HG03097 (cell line): ENCODE measurements around the gene CRTC3.

Source experiments
- ATAC-seq: cut with Tn5 transposase; IDR thresholded peaks from one replicate; pipeline ENCODE4 v1.9.1; 2021; ENCODE audit not compliant: unreplicated experiment, low FRiP score

The CRTC3 gene

DNA sequence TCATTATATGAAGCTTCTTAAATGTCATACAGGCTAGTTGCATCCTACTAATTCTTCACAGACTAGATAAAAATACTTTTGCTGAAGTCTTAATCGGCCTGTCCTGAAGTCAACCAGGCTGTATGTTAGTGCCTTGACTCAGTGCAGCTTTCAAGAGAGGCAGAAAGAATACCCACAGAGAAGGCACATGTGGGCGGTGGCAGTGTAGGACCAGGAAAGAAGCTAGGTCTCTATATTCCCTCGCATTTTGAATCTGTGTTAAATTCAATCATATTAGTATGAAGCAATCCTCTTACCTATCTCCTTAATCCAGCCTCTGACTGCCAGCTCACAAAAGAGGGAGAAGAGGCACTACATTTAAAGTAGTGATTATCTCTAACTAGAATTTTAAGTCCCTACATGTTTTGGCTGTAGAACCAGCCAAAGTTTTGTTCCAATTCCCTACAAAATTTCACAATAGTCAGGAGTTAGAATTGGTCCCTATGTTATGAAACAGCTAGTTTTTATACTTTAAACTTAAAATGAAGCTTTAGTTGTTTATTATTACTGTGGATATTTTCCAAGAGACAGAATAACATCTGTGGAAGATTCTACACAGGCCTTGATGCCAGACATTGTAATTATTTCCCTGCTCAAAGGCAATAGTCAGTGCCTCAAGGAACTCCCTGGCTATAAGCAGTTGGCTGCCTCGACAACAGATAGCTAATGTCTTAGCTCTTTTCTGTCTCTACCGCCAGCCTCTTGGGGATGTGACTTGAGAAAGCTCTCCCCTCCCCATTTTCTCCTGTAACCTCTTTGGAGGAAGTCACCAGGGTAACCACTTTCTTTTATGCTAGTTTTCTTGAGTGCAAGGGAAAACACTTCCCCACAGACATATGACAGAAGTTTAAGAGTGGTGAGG lies 31.9 kb downstream of the CRTC3 start:
- no peak for ATAC-seq

- no peak for ATAC-seq
Measured at GRCh38 chr15:90562669-90563068, 32.9 kb downstream of the CRTC3 start.

DNA sequence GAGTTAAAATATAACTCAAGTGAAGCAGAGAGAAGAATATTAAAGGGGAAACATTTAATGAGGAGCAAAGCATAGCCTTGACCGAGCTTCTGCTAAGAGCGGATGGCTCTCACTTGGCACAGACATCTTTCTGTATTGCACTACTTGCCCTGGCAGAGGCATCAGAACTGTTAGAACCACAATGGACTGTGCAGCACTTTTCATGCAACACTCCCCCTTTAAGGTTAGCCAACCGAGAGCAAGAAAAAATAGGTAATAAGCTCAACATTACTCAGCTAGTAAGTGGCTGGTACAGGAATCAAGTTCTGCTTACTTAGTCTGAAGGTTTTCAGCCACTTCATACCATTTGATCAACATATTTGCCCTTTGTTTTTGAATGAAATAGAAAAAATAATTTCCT lies 33.7 kb downstream of the CRTC3 start:
- ATAC-seq = no peak

DNA sequence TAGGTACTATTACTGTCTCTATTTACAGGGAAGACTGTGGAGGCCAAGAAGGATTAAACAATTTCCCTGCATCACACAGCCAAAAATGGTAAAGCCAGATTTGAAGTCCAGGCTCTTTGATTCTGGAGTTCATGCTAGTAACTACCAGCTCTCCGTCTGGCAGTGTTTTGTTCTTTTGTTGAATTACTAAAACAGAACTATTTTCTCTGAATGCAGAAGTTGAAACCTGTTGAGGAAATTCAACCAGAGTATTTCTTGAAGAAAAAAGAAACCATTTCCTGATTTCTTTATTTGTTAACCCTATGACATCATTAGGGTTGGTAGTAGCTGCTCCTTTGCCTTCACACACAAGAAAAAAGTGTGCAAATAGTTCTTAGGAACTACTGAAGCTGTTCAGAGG lies 34.3 kb downstream of the CRTC3 start:
- no peak for ATAC-seq

DNA sequence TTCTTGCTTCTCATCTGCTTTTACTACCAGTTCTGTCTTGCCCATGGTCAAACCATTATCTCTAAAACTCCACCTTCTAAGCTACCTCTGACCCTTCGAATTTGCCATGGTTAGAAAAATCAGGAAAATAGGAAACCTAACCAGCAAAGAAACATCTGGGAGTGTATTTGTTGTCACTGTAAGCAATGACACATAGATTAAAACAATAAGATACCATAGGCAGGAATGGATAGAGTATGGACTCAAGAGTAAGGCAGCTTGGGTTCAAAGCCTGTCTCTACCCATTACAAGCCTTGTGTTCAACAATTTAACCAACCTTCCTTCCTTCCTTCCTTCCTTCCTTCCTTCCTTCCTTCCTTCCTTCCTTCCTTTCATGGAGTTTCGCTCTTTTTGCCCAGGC lies 34.9 kb downstream of the CRTC3 start:
- ATAC-seq = no peak

- no peak for ATAC-seq
Measured at GRCh38 chr15:90565866-90566265, 36.1 kb downstream of the CRTC3 start.

DNA sequence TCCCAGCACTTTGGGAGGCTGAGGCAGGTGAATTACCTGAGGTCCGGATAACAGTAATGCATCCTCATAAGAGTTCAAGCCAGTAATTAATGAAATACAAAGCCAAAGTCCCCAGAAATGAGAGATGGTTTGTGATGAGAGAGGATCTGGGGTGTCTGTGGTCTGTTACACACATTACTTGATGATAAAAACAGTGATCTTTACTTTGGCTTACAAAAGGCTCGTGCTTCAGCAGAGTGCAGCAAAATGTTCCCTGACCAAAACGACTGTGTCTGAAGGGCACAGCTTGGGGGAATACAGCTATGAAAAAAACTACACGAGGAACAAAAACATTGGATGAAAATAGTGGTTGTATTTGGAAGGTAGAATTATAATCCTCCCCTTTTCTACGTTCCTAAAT lies 40.9 kb downstream of the CRTC3 start:
- no peak for ATAC-seq

DNA sequence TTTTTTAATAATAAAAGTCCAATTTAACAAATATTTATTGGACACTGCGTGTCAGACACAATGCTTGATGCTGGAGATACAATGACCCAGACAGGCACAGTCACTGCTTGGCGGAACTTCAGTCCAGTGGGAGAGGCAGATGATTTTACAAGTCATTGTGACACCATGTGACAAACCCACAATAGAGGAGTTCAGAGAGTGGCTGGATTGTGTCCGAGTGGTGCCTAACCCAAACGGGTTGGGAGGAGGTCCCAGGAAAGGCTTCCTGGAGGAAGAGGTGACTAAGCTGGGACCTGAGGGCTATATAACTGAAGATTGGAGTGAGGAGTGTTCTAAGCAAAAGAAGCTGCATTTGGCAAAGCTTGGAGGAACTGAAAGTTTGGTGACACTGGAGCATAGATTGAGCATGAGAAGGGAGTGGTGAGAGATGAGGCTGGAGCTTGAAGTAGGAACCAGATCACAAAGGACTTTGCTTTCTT lies 41.4 kb downstream of the CRTC3 start:
- ATAC-seq = no peak

DNA sequence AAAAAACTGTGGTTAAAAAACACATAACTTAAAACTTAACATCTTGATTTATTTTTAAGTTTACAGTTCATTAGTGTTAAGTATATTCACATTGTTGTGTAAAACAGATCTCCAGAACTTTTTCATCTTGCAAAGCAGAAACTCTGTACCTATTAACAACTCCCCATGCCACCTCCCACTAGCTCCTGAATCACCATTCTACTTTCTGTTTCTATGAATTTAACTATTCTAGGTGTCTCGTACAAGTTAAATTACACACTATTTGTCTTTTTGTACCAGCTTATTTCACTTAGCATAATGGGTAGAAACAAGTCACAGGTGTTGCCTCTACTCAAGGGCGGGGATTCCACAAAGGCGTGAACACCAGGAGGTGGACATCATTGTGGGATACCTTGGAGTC lies 43.2 kb downstream of the CRTC3 start:
- ATAC-seq = no peak

DNA sequence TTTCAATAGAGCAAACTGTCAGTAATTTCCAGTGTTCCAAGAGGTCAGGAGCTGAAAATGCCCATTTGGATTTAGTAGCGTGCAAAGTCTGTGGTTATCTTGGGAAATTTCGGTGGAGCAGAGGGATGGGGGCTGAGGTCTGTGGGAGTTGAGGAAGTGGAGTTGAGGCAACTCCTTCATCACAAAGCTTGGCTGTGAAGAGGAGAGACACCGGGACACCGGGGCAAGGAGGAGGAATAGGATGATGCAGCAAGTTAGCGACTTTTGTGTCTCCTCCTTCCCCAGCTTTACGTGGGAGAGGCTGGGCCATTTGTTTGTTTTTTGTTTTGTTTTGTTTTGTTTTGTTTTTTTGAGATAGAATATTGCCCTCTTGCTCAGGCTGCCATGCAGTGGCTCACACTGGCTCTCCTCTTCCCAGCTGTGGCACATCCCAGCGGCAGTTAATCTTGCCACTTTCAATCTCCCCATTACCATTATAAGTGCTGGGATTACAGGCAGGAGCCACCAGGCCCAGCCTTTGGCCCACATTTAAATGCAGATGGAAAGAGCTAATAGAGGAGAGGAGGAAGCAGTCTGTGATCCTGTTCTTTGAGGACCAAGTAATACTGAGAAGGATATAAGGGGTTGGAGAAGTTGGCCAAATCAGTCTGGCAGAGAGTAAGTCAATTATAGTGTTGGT lies 47.1 kb downstream of the CRTC3 start:
- ATAC-seq = no peak

DNA sequence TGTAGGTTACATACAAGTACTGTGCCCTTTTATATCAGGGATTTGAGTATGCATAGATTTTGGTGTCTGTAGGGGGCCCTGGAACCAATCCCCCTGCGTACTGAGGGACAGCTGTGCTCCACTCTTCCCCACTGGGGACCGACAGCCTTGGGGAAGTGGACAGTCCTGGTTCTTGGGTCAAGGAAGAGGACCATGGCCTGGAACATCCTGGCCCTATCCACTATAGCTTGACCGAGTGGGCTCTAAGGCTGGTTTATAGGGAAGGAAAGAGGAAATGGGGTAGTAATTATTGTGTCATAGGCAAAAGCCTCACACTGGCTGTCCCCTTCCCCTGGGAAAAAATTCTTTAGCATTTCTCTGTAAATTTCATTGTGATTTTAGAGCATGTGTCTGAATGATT lies 49.5 kb downstream of the CRTC3 start:
- no peak for ATAC-seq

- no peak for ATAC-seq
Measured at GRCh38 chr15:90580099-90580498, 50.4 kb downstream of the CRTC3 start.

DNA sequence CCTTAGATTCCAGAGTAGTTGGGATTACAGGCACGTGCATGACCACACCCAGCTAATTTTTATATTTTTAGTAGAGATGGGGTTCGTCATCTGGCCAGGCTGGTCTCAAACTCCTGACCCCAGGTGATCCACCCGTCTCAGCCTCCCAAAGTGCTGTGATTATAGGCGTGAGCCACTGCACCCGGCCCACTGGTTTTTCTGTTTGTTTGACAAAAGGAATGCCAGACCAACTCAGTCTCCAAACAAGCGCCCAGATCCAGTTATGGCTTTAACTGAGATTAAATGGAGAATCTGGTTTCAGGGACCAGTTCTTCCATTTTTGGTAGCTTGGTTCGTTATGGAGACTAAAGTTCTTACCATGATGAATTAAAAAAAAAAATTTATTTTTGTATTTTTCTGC lies 50.8 kb downstream of the CRTC3 start:
- ATAC-seq = no peak

GRCh38 chr15:90580946-90581345 lies 51.2 kb downstream of the CRTC3 start:
- ATAC-seq = no peak

DNA sequence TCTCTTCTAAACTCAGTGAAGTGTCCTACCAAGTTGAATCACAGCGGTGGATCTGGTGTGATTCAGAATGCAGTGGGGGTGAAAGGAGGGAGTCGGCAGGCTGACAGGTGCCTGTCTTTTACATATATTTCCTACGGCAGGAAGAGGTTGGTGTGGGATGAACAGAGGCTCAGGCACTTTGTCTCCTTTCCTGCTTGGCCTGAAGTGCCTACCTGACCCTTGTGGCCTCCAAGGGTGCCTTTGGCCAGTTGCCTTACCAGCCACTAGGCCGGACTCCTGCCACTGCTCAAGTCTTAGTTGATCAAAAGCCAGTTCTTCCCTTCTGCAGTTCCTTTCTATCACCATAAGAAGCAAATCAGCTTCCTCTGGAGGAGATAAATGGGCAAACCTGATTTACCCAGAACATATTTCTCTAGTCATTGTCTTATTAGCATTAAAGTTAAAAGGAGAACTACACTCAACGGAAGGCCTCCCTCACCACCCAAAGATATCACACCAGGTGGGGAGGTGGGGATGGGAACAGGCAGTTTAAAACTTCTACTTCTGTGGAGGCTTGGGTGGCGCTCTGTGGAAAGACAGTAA lies 52.1 kb downstream of the CRTC3 start:
- ATAC-seq = no peak

DNA sequence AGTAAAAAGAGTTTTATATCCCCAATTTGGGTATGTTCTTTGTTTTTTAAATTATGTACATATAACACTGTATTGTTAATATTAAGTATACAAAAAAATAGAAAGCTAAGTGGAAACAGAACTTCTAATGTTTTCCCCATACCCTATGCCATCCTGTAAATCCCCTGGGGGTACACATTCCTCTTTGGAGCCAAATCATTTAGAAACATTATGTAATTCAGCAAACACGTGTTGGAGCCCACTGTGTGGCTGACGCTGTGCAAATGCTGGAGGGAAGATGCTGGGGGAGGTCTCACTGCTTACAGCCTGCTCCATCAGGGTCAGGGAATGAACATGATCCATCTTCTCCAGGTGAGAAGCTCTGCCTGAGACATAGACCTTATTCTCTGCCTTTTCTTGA lies 52.8 kb downstream of the CRTC3 start:
- no peak for ATAC-seq

- no peak for ATAC-seq
Measured at GRCh38 chr15:90583471-90584252, 53.9 kb downstream of the CRTC3 start.

DNA sequence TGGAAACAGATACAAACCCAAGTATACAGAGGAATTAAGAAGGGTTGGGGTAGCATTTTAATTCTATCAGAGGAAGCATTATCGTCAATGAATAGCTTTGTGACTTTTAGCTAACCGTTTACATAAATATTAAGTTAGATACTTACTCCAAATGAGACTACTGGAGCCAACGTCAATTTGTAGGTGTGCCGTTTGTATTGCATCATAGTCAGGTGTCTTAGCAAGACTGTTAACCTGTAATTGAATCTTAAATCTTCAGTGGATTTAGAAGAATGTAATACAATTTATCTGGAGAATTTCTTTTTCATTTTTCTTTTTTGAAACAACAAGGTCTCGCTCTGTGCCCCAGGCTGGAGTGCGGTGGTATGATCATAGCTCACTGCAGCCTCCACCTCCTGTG lies 55.1 kb downstream of the CRTC3 start:
- no peak for ATAC-seq

- no peak for ATAC-seq
Measured at GRCh38 chr15:90585863-90586262, 56.1 kb downstream of the CRTC3 start.

DNA sequence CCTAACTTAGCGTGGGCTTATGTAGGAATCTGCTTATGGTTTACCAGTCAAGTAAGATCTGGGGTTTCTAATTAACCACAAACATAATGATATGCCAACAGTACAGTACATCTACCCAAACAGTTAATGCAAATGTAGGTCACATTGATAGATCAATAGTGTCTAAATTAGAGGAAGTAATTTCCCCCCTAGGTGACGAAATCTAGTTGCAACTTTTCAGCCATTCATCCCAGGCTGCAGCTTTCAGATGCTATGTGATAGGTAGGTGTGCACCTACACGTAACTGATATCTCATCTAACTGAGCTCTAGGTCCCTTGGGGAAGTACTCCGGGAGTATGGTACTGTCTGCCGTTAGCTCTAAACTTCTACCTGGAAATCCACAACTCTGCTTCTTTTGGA lies 57.2 kb downstream of the CRTC3 start:
- ATAC-seq = no peak

GRCh38 chr15:90588427-90588826 lies 58.7 kb downstream of the CRTC3 start:
- no peak for ATAC-seq
